ENCODE results near the gene PRMT7. TPM values are rescaled to one million over a fixed set of nuclear protein-coding genes. Genes with fewer than 3 reads are reported as not detected.
"Not testable (repeated sequence)": the region's sequence is repeated elsewhere in the genome, so short reads cannot be mapped to it uniquely, and the experiment has no call there.

Gene PRMT7
- total RNA-seq, 1 donor from 2014 or later: 28.9 TPM

DNA sequence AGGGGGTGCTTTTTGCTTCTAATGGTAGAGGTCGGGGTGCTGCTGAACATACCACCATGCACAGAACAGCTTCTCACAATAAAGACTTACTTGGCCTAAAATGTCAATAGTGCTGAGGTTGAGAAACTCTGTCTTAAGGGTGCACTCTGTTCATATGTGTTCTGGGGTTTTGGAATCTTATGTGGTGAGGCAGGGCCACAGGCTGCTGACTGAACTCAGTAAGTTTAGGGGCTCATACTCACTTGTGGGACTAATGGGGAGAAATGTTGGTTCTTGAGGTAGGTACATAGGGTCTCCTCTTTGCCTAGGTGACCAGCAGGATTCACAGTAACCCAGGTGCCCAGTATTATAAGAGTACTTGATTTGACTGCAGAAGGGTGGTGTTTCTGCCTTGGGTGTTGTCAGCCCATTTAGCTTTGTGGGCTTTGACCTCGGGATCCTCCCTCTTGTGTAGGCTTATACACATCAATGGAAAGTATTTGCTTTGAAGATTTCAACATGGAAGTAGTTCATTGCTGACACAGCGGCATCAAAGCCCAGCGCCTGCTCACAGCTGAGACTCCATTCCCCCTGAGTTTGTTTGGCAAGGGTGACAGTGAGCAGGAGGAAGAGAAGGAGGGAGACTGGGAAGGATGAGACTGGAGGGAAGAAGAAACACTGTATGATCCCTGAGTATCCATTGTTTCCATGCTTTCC, 29.3 kb upstream of the PRMT7 start:
- DNase-seq (ENCODE audit: missing footprints) (no peak), ATAC-seq (no peak)
- intact Hi-C loops (cut with DNase I): loop anchor here (2.0 kb wide), 1 partner anchor 17 kb away; the partner anchor contains the start of gene SLC7A6

DNA sequence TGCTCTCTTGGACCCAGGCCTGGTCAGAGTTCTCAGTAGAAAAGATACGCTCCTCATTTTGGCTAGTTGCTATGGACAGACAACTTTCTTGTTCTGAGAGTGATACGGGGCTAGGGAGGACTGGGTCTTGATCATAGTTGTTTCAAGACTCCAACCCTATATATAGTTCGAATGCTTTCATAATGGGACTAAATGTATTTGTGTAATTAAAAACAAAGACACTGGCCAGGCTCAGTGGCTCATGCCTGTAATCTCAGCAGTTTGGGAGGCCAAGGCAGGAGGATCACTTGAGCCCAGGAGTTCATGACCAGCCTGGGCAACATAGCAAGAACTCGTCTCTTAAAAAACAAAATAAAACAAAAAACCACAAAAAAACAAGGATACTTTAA, 28.8 kb upstream of the PRMT7 start:
- ATAC-seq (no peak), DNase-seq (ENCODE audit: missing footprints) (no peak)
- intact Hi-C loops (cut with DNase I): loop anchor here (2.0 kb wide), 1 partner anchor 17 kb away; the partner anchor contains the start of gene SLC7A6

- DNase-seq (ENCODE audit: missing footprints): no peak
- intact Hi-C loops (cut with DNase I): loop anchor here (2.0 kb wide), 1 partner anchor 19 kb away; the partner anchor contains the start of gene SLC7A6
Measured at GRCh38 chr16:68283346-68283745, 27.5 kb upstream of the PRMT7 start.

GRCh38 chr16:68283801-68284598, 26.8 kb upstream of the PRMT7 start:
- intact Hi-C loops (cut with DNase I): loop anchor here (2.0 kb wide), 1 partner anchor 19 kb away; the partner anchor contains the start of gene SLC7A6
- DNase-seq (ENCODE audit: missing footprints) (no peak), ATAC-seq (peak; percentile 77)

More at GRCh38 chr16:68283346-68283745, 27.5 kb upstream of the PRMT7 start:
- ATAC-seq: no peak

DNA sequence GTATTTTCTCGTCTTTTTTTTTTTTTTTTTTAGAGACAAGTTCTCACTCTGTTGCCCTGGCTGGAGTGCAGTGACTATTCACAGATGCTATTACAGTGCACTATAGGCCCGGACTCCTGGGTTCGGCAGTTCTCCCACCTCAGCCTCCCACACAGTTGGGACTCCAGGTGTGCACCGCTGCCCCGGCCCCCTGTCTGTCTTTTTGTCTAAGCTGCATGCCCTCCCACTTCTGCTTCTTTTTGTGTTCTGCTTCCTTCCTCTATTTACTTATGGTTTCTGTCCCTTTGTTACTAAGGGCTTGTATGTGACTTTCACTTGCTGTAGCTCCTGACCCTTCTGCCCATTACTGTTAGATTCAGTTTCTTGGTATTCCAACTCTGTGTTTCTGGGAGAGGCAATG, 26.0 kb upstream of the PRMT7 start:
- ATAC-seq: no peak
- intact Hi-C loops (cut with DNase I): no loop called here
- DNase-seq (ENCODE audit: missing footprints): no peak

- DNase-seq (ENCODE audit: missing footprints) (no peak), ATAC-seq (no peak)
- intact Hi-C loops (cut with DNase I): no loop called here
Measured at GRCh38 chr16:68285683-68286082, 25.1 kb upstream of the PRMT7 start.

DNA sequence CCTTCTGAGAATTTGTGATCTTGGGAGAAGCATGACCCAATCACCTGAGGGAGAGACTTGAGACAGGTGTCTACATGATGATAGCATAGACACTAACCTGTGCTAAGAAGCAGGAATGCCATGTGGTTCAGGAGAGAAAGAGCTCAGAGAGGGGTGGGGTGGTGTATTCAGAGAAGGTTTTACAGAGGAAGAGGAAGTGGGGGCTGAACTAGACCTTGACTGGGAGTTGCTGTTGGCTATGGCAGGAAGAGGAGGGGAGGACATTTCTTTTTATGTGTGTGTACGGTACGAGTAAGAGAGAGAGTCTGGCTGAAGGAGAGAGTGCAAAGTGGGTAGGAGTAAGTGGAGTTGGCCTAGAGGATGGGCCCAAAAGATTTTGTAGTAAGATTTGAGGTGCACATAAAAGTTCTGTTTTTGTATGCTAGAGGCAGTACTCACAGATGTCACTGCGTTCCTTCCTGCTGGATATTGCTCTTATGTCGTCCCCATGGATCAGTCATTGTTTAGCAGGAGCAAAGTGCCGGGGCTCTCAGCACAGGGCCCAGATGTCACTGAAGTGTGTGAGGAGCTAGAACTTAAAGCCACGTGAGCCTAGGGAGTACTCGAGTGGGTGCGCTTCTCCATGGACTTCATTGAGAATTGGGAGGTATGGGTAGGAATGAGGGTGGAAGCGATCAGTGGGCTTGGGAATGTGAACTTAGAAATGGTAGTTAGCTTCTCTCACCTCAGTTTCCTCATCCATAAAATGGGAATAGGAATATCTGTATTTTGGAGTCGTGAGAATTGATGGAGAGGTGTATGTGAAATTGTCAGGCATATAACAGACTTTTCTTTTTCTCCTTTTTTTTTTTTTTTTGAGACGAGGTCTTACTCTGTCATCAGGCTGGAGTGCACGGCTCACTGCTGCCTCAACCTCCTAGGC, 24.4 kb upstream of the PRMT7 start:
- DNase-seq (ENCODE audit: missing footprints) (no peak), ATAC-seq (no peak)
- intact Hi-C loops (cut with DNase I): no loop called here

- ATAC-seq (peak; percentile 85), DNase-seq (ENCODE audit: missing footprints) (peak; percentile 87)
- intact Hi-C loops (cut with DNase I): no loop called here
Measured at GRCh38 chr16:68287276-68288251, 23.3 kb upstream of the PRMT7 start.

- DNase-seq (ENCODE audit: missing footprints) (no peak), ATAC-seq (peak; percentile 38)
- intact Hi-C loops (cut with DNase I): no loop called here
Measured at GRCh38 chr16:68288252-68288650, 22.6 kb upstream of the PRMT7 start.

DNA sequence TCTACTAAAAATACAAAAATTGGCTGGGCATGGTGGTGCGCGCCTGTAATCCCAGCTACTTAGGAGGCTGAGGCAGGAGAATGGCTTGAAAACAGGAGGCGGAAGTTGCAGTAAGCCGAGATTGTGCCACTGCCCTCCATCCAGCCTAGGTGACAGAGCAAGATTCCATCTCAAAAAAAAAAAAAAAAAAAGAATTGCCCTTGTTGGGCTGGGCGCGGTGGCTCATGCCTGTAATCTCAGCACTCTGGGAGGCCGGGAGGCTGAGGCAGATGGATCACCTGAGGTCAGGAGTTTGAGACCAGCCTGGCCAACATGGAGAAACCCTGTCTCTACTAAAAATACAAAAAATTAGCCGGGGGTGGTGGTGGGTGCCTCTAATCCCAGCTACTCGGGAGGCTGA, 22.0 kb upstream of the PRMT7 start:
- DNase-seq (ENCODE audit: missing footprints); ATAC-seq; intact Hi-C loops (cut with DNase I): not testable (repeated sequence)

DNA sequence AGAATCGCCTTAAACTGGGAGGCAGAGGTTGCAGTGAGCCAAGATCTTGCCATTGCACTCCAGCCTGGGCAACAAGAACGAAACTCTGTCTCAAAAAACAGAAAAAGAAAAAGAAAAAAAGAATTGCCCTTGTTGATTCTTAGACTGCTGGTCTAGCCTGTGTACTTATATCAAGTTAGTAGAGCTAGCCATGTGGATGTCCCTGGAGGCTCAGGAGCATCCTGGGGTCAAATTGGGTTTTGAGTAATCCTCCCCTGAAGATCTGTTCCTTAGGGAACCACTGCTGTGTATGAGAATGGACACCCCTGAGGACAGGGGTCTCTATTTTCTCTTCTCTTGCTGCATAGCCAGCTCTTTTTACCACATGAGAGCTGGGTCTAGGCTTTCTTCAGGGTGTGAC, 21.6 kb upstream of the PRMT7 start:
- intact Hi-C loops (cut with DNase I): no loop called here
- ATAC-seq (no peak), DNase-seq (ENCODE audit: missing footprints) (no peak)

DNA sequence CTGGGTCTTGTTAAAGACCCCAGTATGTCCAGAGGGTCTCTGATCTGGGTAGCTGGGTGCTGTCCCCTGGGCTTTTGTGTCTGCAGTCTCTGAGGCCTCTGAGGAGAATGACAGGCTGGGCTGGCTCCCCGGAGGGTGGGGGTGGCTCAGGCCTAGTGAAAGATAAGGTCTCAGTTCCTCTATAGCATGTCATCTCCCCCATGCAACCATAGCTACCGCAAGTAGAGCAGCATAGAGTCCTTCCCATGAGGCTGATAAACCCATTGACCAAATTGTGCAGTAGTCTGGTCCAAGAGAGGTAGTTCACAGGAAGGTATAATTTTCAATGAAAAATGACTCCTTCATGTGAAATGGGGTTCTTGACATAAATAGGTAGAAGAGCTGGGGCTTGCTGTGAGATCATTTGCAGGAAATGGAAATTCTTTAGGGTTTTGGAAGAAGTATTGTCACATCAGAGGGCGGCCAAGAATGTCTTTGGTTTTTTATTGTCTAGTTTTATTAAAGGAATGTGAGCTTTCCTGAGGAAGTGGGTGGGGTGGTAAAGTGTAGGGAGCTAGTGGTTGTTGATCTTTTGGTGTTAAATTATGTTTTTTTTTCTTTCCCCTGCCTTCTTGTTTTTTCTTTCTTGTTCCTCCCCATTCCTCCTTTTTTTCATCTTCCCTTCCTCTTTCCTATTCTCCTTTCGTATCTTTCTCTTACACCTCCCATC, 21.0 kb upstream of the PRMT7 start:
- ATAC-seq (no peak), DNase-seq (ENCODE audit: missing footprints) (no peak)
- intact Hi-C loops (cut with DNase I): no loop called here

- DNase-seq (ENCODE audit: missing footprints): no peak
- intact Hi-C loops (cut with DNase I): no loop called here
- ATAC-seq: no peak
Measured at GRCh38 chr16:68290450-68290849, 20.4 kb upstream of the PRMT7 start.

DNA sequence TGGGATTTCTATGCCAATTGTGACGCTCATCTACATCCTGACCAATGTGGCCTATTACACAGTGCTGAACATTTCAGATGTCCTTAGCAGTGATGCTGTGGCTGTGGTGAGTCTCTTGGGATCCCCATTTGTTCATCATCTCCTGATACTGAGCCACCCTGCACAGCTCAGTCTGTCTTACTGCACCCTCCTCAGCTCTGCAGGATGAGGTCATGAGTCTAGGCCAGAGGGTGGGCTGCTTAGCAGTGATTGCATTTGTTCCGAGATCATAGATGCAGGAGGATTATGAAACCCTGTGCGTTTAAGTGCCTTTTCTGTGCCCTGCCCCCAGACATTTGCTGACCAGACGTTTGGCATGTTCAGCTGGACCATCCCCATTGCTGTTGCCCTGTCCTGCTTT, 19.6 kb upstream of the PRMT7 start:
- no peak for ATAC-seq
- intact Hi-C loops (cut with DNase I): no loop called here
- no peak for DNase-seq (ENCODE audit: missing footprints)

GRCh38 chr16:68292425-68292824, 18.4 kb upstream of the PRMT7 start:
- DNase-seq (ENCODE audit: missing footprints) (no peak), ATAC-seq (no peak)
- intact Hi-C loops (cut with DNase I): no loop called here

DNA sequence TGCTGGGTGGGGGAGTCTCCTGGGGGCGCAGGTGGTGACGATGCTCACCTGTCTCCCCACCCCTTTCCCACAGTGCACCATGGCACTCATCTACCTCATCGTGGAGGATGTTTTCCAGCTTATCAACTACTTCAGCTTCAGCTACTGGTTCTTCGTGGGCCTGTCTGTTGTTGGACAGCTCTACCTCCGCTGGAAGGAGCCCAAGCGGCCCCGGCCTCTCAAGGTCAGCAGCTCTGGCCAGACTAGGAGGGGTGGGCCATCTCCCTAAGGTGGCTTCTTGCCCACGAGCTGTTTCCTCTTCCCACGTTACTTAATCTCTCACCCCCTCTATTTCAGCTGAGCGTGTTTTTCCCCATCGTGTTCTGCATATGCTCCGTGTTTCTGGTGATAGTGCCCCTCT, 14.5 kb upstream of the PRMT7 start:
- peak; percentile 56 for ATAC-seq
- intact Hi-C loops (cut with DNase I): loop anchor here (5.0 kb wide), 1 partner anchor 34 kb away; the partner anchor contains the start of gene SLC7A6
- no peak for DNase-seq (ENCODE audit: missing footprints)

- no peak for DNase-seq (ENCODE audit: missing footprints)
- ATAC-seq: no peak
- intact Hi-C loops (cut with DNase I): loop anchor here (5.0 kb wide), 1 partner anchor 34 kb away; the partner anchor contains the start of gene SLC7A6
Measured at GRCh38 chr16:68296693-68297092, 14.1 kb upstream of the PRMT7 start.

All from Right ventricle myocardium inferior (tissue), 1 donor.